Non-pigmented ciliary epithelial cell (primary cell): ENCODE data around the gene LRRC7.

Experiments
- DNase-seq: peaks from one replicate; pipeline ENCODE4 v3.0.0-alpha.2; 2010; ENCODE audit warnings: low read depth

The LRRC7 gene

DNA sequence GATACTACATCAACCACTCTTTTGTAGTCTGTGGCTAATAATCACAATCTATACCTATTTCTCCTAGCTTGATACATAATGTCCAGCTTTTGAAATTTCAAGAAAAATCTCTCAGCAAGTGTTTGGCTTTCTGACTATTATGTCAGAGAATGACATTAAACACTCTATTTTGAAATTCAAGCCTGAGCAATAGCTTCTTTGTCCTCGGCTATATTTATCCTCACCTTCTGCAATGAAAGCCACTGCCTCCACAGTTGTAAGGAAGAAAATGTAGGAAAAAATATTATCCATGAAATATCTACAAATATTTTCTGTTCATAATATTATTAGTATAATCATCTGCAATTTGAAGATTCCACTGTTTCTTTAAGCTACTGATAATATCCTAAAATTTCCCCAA lies 22.1 kb downstream of the LRRC7 start:
- no peak for DNase-seq

DNA sequence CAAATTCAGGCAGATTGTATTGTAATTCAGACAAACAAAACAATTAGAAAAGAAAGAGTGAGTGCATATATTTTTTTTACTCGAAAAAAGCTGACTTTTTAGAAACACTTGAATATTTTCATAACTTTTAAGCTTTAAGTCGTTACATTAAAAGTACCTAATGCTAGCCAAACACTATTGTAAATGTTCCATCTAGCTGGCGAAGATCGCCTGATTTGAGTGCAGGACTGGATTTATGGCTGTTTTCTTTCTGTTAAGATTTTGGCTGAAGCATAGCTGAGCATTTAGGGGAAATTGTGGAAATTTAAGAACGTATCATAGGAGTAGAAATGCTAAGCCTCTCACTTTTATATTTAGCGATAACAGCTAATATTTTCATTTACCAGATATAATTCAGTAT lies 24.6 kb downstream of the LRRC7 start:
- DNase-seq, result no peak

GRCh38 chr1:69595486-69595885 lies 27.8 kb downstream of the LRRC7 start:
- DNase-seq, result no peak

GRCh38 chr1:69611316-69611715 lies 43.6 kb downstream of the LRRC7 start:
- no peak for DNase-seq

DNA sequence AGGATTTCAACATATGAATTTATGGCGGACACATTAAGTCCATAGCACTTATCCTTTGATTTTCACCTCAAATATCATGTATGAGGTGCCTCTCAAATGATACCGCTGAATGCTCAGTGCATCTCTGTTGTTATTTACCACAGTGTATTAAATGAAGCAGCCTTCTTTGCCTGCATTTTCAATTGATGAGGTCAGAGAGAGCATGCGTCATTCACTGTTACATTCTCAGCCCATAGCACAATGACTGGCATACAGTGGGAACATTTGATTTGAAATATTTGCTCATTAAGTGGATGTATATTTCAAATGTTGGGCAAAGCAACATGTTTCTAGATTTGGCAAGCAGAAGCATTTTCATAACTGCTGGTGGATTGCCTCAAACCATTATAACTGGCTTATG lies 45.7 kb downstream of the LRRC7 start:
- DNase-seq, result no peak

- no peak for DNase-seq
Measured at GRCh38 chr1:69638673-69639072, 71.0 kb downstream of the LRRC7 start.

GRCh38 chr1:69639159-69639558 lies 71.4 kb downstream of the LRRC7 start:
- no peak for DNase-seq

DNA sequence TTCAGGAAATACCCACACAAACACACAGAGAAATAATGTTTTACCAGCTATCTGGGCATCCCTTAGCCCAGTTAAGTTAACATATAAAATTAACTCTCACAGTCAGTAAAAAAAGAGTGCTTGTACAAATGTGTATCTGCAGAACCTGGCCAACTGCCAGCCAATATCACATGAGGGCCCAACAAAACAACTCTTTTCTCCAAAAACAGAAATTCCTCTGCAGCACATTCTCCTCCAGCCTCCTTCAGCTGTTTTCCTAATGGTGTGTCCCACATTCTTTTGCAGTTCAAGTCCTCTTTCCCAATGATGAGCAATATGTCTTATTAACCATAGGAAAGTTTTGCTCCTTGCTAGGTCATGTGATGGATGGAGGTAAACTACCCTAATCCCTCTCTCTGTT lies 75.5 kb downstream of the LRRC7 start:
- no peak for DNase-seq

DNA sequence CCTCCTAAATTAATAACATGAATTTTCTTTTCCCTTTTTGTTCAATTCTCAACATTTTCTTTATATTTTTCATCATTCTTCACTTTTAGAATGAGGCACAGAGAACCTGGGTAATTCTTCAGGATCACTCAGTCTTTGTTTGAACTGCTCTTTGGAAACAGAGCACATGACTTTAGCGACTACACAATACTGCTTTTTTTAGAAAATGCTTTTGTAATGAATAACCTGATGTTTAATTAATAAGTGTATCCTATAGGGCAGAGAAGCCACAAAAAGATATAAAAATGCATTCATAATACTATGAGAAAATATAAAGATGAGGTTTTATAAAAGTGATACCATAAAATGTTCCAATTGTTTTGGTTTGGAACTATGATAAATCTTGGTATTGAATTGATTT lies 77.8 kb downstream of the LRRC7 start:
- no peak for DNase-seq

GRCh38 chr1:69648486-69648885 lies 80.8 kb downstream of the LRRC7 start:
- DNase-seq, result no peak

DNA sequence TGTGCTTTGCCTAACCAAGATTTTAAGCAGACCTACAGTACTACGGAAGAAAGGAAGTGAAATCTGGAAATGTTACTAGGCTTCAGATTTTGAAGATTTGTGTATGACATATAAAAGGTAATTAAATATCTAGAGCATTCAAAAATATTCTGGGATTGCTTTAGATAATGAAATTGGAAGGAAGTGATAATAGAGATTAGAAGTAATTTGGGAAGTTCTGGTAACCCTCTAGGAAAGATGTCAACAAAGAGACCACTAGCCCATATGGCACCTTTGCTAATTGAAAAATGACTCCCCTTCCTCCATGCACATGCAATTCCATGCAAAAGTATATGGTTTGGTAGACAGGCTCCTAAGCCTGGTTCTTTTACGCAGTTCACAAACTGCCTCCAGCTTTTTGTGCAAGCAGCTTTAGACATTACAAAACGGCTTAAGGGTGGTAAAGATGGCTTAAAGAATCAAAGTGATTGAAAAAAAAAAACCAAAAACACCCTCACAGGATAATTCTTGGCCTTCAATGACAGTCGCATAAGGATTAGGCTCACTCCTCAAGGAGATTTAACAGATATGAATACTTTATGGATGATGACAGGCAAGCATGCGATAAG lies 81.8 kb downstream of the LRRC7 start:
- no peak for DNase-seq

DNA sequence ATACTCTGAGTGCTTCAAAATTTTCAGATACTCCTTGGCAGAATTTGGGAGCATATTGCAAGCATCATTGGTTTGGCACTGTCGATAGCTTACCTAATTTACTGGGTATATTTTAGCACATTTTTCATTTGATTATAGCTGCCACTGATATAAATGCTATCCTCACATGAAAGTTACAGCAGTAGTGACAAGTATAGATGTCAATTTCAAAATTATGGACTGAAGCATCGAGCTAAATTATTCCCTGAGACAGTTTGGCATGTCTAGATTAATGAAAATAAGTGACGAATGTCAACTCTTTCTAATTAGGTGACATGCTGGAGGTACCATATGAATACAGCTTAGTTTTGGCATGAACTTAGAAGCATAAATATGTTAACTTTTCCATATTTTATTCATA lies 83.1 kb downstream of the LRRC7 start:
- DNase-seq, result no peak

- DNase-seq, result no peak
Measured at GRCh38 chr1:69651656-69652055, 83.9 kb downstream of the LRRC7 start.

DNA sequence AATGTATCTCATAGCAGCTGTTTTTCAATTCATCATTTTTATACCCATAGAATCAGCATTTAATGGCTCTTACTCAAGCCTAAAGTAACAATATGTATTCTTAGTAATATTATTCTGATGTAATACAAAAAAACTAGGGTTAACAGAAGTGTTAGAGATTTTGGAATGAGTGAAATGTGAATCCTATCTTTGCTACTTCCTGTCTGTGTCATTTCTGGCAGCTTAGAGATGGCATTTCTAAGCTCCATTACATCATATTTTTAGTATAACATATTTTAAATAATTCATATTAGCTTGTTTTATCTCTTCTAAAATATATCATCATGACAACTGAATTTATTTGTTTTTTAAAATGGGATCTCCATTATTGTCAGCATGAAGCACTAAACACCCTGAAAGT lies 90.2 kb downstream of the LRRC7 start:
- no peak for DNase-seq

DNA sequence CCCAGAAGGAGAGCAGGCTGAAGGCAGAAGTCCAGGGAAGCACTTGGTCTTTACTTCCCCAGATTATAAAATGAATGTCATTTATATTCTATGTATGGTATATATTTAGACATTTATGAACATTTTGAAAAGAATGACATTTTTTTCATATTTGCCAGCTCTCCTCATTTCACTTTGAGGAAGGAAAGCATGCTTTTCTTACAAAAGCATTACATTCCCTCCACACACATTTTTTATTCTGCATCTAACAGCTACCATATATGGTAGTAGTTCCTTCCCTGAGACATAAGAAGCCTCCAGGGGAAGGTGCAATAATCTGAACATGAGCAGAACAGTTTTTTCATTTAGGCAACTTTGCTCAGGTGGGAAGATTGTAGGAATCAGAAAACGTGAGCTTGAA lies 94.0 kb downstream of the LRRC7 start:
- no peak for DNase-seq

GRCh38 chr1:69662321-69662720 lies 94.6 kb downstream of the LRRC7 start:
- DNase-seq, result no peak

- peak; percentile 35 for DNase-seq
Measured at GRCh38 chr1:69671363-69672010, 103.8 kb downstream of the LRRC7 start.

GRCh38 chr1:69673321-69673720 lies 105.6 kb downstream of the LRRC7 start:
- DNase-seq, result no peak

GRCh38 chr1:69679965-69680364 lies 112.2 kb downstream of the LRRC7 start:
- DNase-seq, result no peak

- DNase-seq, result no peak
Measured at GRCh38 chr1:69686367-69686984, 118.8 kb downstream of the LRRC7 start.

- DNase-seq, result no peak
Measured at GRCh38 chr1:69688193-69688592, 120.5 kb downstream of the LRRC7 start.

DNA sequence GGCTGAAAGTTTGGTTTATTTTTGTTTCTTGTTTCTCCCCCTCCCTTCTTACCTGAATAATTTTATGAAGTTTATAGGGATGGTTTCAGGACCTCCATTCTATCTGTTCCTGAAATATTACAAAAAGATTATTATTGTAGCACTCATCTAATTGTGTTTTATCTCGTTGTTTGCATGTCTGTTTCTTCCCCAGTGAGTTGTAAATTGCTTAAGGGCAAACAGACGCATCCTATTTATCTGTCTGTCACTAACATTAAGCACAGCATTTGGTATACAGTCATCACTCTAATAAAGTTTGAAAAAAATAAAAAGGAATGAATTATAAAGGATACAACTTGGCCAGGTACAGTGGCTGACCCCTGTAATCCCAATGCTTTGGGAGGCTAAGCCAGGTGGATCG lies 123.5 kb downstream of the LRRC7 start:
- DNase-seq, result no peak

GRCh38 chr1:69693921-69694675 lies 126.4 kb downstream of the LRRC7 start:
- DNase-seq, result no peak
